Chondrocyte (in vitro differentiated cells): ENCODE measurements around the gene CXorf58. TPM values are rescaled to one million over a fixed set of nuclear protein-coding genes. Genes with fewer than 3 reads are reported as not detected.

Experiments used
- DNase-seq: peaks from one replicate; pipeline ENCODE4 v3.0.0; 2021; ENCODE audit warnings: mixed read lengths, low spot score
- H3K27ac Mint-ChIP-seq: one replicate; pipeline ENCODE4 v1.8.0; 2021; ENCODE audit warnings: mild to moderate bottlenecking, moderate library complexity, mixed read lengths; ENCODE audit not compliant: unreplicated experiment
- H3K27me3 Mint-ChIP-seq: 2 replicates; pipeline ENCODE4 v1.8.0; 2021; ENCODE audit warnings: low read depth, mixed read lengths
- H3K36me3 Mint-ChIP-seq: 2 replicates; pipeline ENCODE4 v1.8.0; 2021; ENCODE audit warnings: low read depth, mixed read lengths
- H3K4me1 Mint-ChIP-seq: 2 replicates; pipeline ENCODE4 v1.8.0; 2021; ENCODE audit warnings: low read depth, mild to moderate bottlenecking, mixed read lengths
- H3K4me3 Mint-ChIP-seq: one replicate; pipeline ENCODE4 v1.8.0; 2021; ENCODE audit warnings: mild to moderate bottlenecking, moderate library complexity, mixed read lengths; ENCODE audit not compliant: unreplicated experiment
- H3K9me3 Mint-ChIP-seq: 2 replicates; pipeline ENCODE4 v1.8.0; 2021; ENCODE audit warnings: low read depth, mixed read lengths
- CTCF ChIP-seq: fragments of 200-600 bp; sonication (generic); IDR thresholded peaks from 2 replicates; pipeline ENCODE4 v1.5.0; 2021; ENCODE audit warnings: antibody characterized with exemption, mild to moderate bottlenecking, moderate library complexity
- total RNA-seq: library from RNA; stranded (reverse); gene quantifications from 3 replicates; pipeline ENCODE4 v1.2.1, GENCODE V29; 2021

The CXorf58 gene
- total RNA-seq, 1 donor from 2014 or later, result 0.30 TPM

GRCh38 chrX:23896981-23897380, 10.8 kb upstream of the CXorf58 start:
- Mint-ChIP-seq H3K36me3 (no peaks in the 10 kb centered on the region), H3K27ac (peak overlapping the region; percentile 63)

GRCh38 chrX:23898412-23898959, 9.3 kb upstream of the CXorf58 start:
- TF ChIP-seq CTCF, result no peak
- no peaks in the 10 kb centered on the region for H3K27me3 Mint-ChIP-seq
- peaks cover 23% of the 10 kb centered on the region for H3K4me1 Mint-ChIP-seq
- no peaks in the 10 kb centered on the region for H3K9me3 Mint-ChIP-seq
- no peak overlapping the region for H3K4me3 Mint-ChIP-seq
- H3K36me3 Mint-ChIP-seq, result no peaks in the 10 kb centered on the region
- H3K27ac Mint-ChIP-seq, result peak overlapping the region; percentile 81
- no peak for DNase-seq

More at GRCh38 chrX:23896981-23897380, 10.8 kb upstream of the CXorf58 start:
- H3K9me3 Mint-ChIP-seq, result no peaks in the 10 kb centered on the region
- no peak for DNase-seq
- TF ChIP-seq CTCF, result no peak
- H3K27me3 Mint-ChIP-seq, result no peaks in the 10 kb centered on the region
- H3K4me1 Mint-ChIP-seq, result peaks cover 21% of the 10 kb centered on the region
- no peak overlapping the region for H3K4me3 Mint-ChIP-seq

GRCh38 chrX:23900220-23900797, 7.5 kb upstream of the CXorf58 start:
- DNase-seq, result no peak
- no peak for TF ChIP-seq CTCF
- H3K4me3 Mint-ChIP-seq, result no peak overlapping the region
- H3K27me3 Mint-ChIP-seq, result no peaks in the 10 kb centered on the region
- H3K27ac Mint-ChIP-seq, result peak overlapping the region; percentile 19
- peaks cover 31% of the 10 kb centered on the region for H3K4me1 Mint-ChIP-seq
- H3K36me3 Mint-ChIP-seq, result no peaks in the 10 kb centered on the region
- no peaks in the 10 kb centered on the region for H3K9me3 Mint-ChIP-seq

GRCh38 chrX:23901060-23901459, 6.7 kb upstream of the CXorf58 start:
- Mint-ChIP-seq H3K4me3 (no peak overlapping the region), H3K9me3 (no peaks in the 10 kb centered on the region), H3K27me3 (no peaks in the 10 kb centered on the region), H3K4me1 (peaks cover 31% of the 10 kb centered on the region), H3K36me3 (no peaks in the 10 kb centered on the region), H3K27ac (no peak overlapping the region)
- no peak for TF ChIP-seq CTCF
- no peak for DNase-seq

- Mint-ChIP-seq H3K4me3 (no peak overlapping the region), H3K4me1 (peaks cover 36% of the 10 kb centered on the region), H3K9me3 (no peaks in the 10 kb centered on the region), H3K36me3 (no peaks in the 10 kb centered on the region), H3K27me3 (no peaks in the 10 kb centered on the region), H3K27ac (no peak overlapping the region)
- peak; percentile 77 for TF ChIP-seq CTCF
- no peak for DNase-seq
Observed at GRCh38 chrX:23901805-23902204, 6.0 kb upstream of the CXorf58 start.
